Measurements from ENCODE around the gene DGKQ.

DNA sequence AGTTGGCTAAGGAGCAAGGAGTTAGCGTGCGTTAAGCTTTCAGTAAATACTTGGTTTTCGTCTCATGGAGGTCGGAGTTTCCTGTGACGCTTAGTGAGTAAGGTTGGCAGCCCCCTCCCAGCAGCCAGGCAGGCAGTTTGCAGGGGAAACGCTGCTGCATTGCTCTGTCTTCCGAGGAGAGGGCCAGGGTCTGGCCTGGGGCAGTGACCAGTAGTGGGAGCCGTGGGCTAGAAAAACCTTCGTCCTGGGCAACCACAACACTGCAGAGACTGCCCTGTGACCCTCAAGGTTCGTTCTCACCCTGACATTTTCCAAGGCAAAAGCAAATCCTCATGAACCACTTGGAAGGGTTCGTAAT, 40.7 kb downstream of the DGKQ start:
- no peak for TF ChIP-seq CTCF (IDR thresholded peaks at IDR 0.05; ENCODE audit: low read depth, low read length)
- TF ChIP-seq EZH2phosphoT487 (IDR thresholded peaks at IDR 0.05; ENCODE audit: low read depth), result no peak
